Activated naive CD4-positive, alpha-beta T cell treated with anti-CD3 and anti-CD28 coated beads for 36 hours (primary cell): Measurements from ENCODE around the gene PATJ. TPM values are rescaled to one million over a fixed set of nuclear protein-coding genes. Genes with fewer than 3 reads are reported as not detected.

Source experiments
- CTCF ChIA-PET: fragments of 350-600 bp; sonication (Branson Sonifier 250); formaldehyde crosslinking; loops from one replicate; lab custom pipeline; 2021; ENCODE audit warnings: antibody characterized with exemption; lab: Charles Lee
- DNase-seq: peaks from one replicate; pipeline ENCODE4 v3.0.0-alpha.2; 2020
- H3K27ac Mint-ChIP-seq: one replicate; pipeline ENCODE4 v1.8.0; 2021; ENCODE audit warnings: mild to moderate bottlenecking, mixed read lengths
- H3K27me3 Mint-ChIP-seq: one replicate; pipeline ENCODE4 v1.8.0; 2021; ENCODE audit warnings: low read depth, mixed read lengths
- H3K36me3 Mint-ChIP-seq: one replicate; pipeline ENCODE4 v1.8.0; 2021; ENCODE audit warnings: low read depth, mixed read lengths
- H3K4me1 Mint-ChIP-seq: one replicate; pipeline ENCODE4 v1.8.0; 2021; ENCODE audit warnings: low read depth, mixed read lengths
- H3K4me3 Mint-ChIP-seq: one replicate; pipeline ENCODE4 v1.8.0; 2021; ENCODE audit warnings: mild to moderate bottlenecking, moderate library complexity, mixed read lengths
- H3K9me3 Mint-ChIP-seq: one replicate; pipeline ENCODE4 v1.8.0; 2021; ENCODE audit warnings: mixed read lengths
- intact Hi-C: fragments of 100-400 bp; cut with micrococcal nuclease; formaldehyde crosslinking; loops from one replicate; pipeline ENCODE4 v1.15.1; 2023
- total RNA-seq, 2 experiments: library from RNA; stranded (reverse); gene quantifications; one replicate each; pipeline ENCODE4 v1.2.3, GENCODE V29; 2021

Gene PATJ
- total RNA-seq, 2 experiments from 2014 or later = 13.3 to 13.5 TPM

GRCh38 chr1:62029704-62030103 is 287.4 kb downstream of the PATJ start:
- Mint-ChIP-seq H3K27me3 (no peaks in the 10 kb centered on the region), H3K4me1 (no peaks in the 10 kb centered on the region), H3K36me3 (peaks cover 16% of the 10 kb centered on the region), H3K4me3 (no peak overlapping the region), H3K9me3 (no peaks in the 10 kb centered on the region), H3K27ac (no peak overlapping the region)
- CTCF ChIA-PET = no interaction called here
- intact Hi-C loops = no loop called here
- no peak for DNase-seq

GRCh38 chr1:62034790-62035189 is 292.5 kb downstream of the PATJ start:
- no peaks in the 10 kb centered on the region for H3K27me3 Mint-ChIP-seq
- intact Hi-C loops = no loop called here
- DNase-seq = no peak
- H3K36me3 Mint-ChIP-seq = no peaks in the 10 kb centered on the region
- H3K27ac Mint-ChIP-seq = no peak overlapping the region
- no peak overlapping the region for H3K4me3 Mint-ChIP-seq
- no peaks in the 10 kb centered on the region for H3K4me1 Mint-ChIP-seq
- no peaks in the 10 kb centered on the region for H3K9me3 Mint-ChIP-seq
- CTCF ChIA-PET = interaction anchor here (0.6 kb wide), 1 partner anchor 16 kb away, joined by 4 read pairs; no protein-coding TSS in a partner anchor

GRCh38 chr1:62037274-62037673 is 295.0 kb downstream of the PATJ start:
- H3K4me3 Mint-ChIP-seq = no peak overlapping the region
- H3K27me3 Mint-ChIP-seq = no peaks in the 10 kb centered on the region
- CTCF ChIA-PET = interaction anchor here (0.6 kb wide), 1 partner anchor 165 kb away, joined by 3 read pairs; no protein-coding TSS in a partner anchor
- intact Hi-C loops = no loop called here
- no peaks in the 10 kb centered on the region for H3K4me1 Mint-ChIP-seq
- H3K9me3 Mint-ChIP-seq = no peaks in the 10 kb centered on the region
- H3K36me3 Mint-ChIP-seq = no peaks in the 10 kb centered on the region
- H3K27ac Mint-ChIP-seq = no peak overlapping the region
- DNase-seq = no peak

- Mint-ChIP-seq H3K27me3 (no peaks in the 10 kb centered on the region), H3K9me3 (no peaks in the 10 kb centered on the region), H3K4me1 (no peaks in the 10 kb centered on the region), H3K36me3 (no peaks in the 10 kb centered on the region), H3K27ac (no peak overlapping the region), H3K4me3 (no peak overlapping the region)
- intact Hi-C loops = no loop called here
- CTCF ChIA-PET = no interaction called here
- no peak for DNase-seq
Observed at GRCh38 chr1:62038594-62039284, 296.5 kb downstream of the PATJ start.

GRCh38 chr1:62040450-62040849 is 298.2 kb downstream of the PATJ start:
- no peak for DNase-seq
- intact Hi-C loops = no loop called here
- Mint-ChIP-seq H3K4me1 (no peaks in the 10 kb centered on the region), H3K9me3 (no peaks in the 10 kb centered on the region), H3K36me3 (no peaks in the 10 kb centered on the region), H3K27ac (no peak overlapping the region), H3K27me3 (no peaks in the 10 kb centered on the region), H3K4me3 (no peak overlapping the region)
- CTCF ChIA-PET = interaction anchor here (0.9 to 1.7 kb wide), 2 partner anchors 42 to 104 kb away, joined by 3 to 4 read pairs; no protein-coding TSS in a partner anchor

- no peaks in the 10 kb centered on the region for H3K4me1 Mint-ChIP-seq
- no peaks in the 10 kb centered on the region for H3K9me3 Mint-ChIP-seq
- no peaks in the 10 kb centered on the region for H3K36me3 Mint-ChIP-seq
- no peak for DNase-seq
- H3K27ac Mint-ChIP-seq = no peak overlapping the region
- H3K4me3 Mint-ChIP-seq = no peak overlapping the region
- no peaks in the 10 kb centered on the region for H3K27me3 Mint-ChIP-seq
- intact Hi-C loops = no loop called here
- CTCF ChIA-PET = interaction anchor here (0.9 to 1.7 kb wide), 2 partner anchors 42 to 103 kb away, joined by 3 to 4 read pairs; no protein-coding TSS in a partner anchor
Observed at GRCh38 chr1:62040973-62041372, 298.7 kb downstream of the PATJ start.

- no peaks in the 10 kb centered on the region for H3K27me3 Mint-ChIP-seq
- H3K27ac Mint-ChIP-seq = no peak overlapping the region
- intact Hi-C loops = no loop called here
- no peak overlapping the region for H3K4me3 Mint-ChIP-seq
- no peaks in the 10 kb centered on the region for H3K36me3 Mint-ChIP-seq
- no peak for DNase-seq
- no peaks in the 10 kb centered on the region for H3K4me1 Mint-ChIP-seq
- CTCF ChIA-PET = no interaction called here
- no peaks in the 10 kb centered on the region for H3K9me3 Mint-ChIP-seq
Observed at GRCh38 chr1:62043154-62043553, 300.9 kb downstream of the PATJ start.

- peaks cover 4% of the 10 kb centered on the region for H3K36me3 Mint-ChIP-seq
- CTCF ChIA-PET = no interaction called here
- no peak overlapping the region for H3K4me3 Mint-ChIP-seq
- no peaks in the 10 kb centered on the region for H3K4me1 Mint-ChIP-seq
- no peaks in the 10 kb centered on the region for H3K9me3 Mint-ChIP-seq
- no peak for DNase-seq
- H3K27me3 Mint-ChIP-seq = no peaks in the 10 kb centered on the region
- intact Hi-C loops = no loop called here
- no peak overlapping the region for H3K27ac Mint-ChIP-seq
Observed at GRCh38 chr1:62045574-62045973, 303.3 kb downstream of the PATJ start.

GRCh38 chr1:62046927-62047326 is 304.6 kb downstream of the PATJ start:
- intact Hi-C loops = no loop called here
- CTCF ChIA-PET = no interaction called here
- H3K27me3 Mint-ChIP-seq = no peaks in the 10 kb centered on the region
- no peaks in the 10 kb centered on the region for H3K4me1 Mint-ChIP-seq
- H3K27ac Mint-ChIP-seq = no peak overlapping the region
- no peak overlapping the region for H3K4me3 Mint-ChIP-seq
- peaks cover 9% of the 10 kb centered on the region for H3K36me3 Mint-ChIP-seq
- no peaks in the 10 kb centered on the region for H3K9me3 Mint-ChIP-seq
- DNase-seq = no peak

- CTCF ChIA-PET = no interaction called here
- H3K36me3 Mint-ChIP-seq = peaks cover 15% of the 10 kb centered on the region
- H3K4me3 Mint-ChIP-seq = no peak overlapping the region
- H3K4me1 Mint-ChIP-seq = no peaks in the 10 kb centered on the region
- no peaks in the 10 kb centered on the region for H3K9me3 Mint-ChIP-seq
- no peak overlapping the region for H3K27ac Mint-ChIP-seq
- intact Hi-C loops = no loop called here
- H3K27me3 Mint-ChIP-seq = no peaks in the 10 kb centered on the region
- DNase-seq = no peak
Observed at GRCh38 chr1:62050165-62050564, 307.9 kb downstream of the PATJ start.

- CTCF ChIA-PET = interaction anchor here (0.6 kb wide), 1 partner anchor 173 kb away, joined by 3 read pairs; no protein-coding TSS in a partner anchor
- H3K27me3 Mint-ChIP-seq = no peaks in the 10 kb centered on the region
- no peak overlapping the region for H3K4me3 Mint-ChIP-seq
- no peak overlapping the region for H3K27ac Mint-ChIP-seq
- no peaks in the 10 kb centered on the region for H3K4me1 Mint-ChIP-seq
- no peak for DNase-seq
- intact Hi-C loops = no loop called here
- H3K36me3 Mint-ChIP-seq = peaks cover 15% of the 10 kb centered on the region
- H3K9me3 Mint-ChIP-seq = no peaks in the 10 kb centered on the region
Observed at GRCh38 chr1:62052946-62053345, 310.7 kb downstream of the PATJ start.

- peaks cover 15% of the 10 kb centered on the region for H3K36me3 Mint-ChIP-seq
- DNase-seq = no peak
- intact Hi-C loops = no loop called here
- no peak overlapping the region for H3K27ac Mint-ChIP-seq
- H3K27me3 Mint-ChIP-seq = no peaks in the 10 kb centered on the region
- no peak overlapping the region for H3K4me3 Mint-ChIP-seq
- H3K9me3 Mint-ChIP-seq = no peaks in the 10 kb centered on the region
- no peaks in the 10 kb centered on the region for H3K4me1 Mint-ChIP-seq
- CTCF ChIA-PET = no interaction called here
Observed at GRCh38 chr1:62054188-62054587, 311.9 kb downstream of the PATJ start.

GRCh38 chr1:62057230-62057629 is 314.9 kb downstream of the PATJ start:
- CTCF ChIA-PET = interaction anchor here (1.0 kb wide), 1 partner anchor 25 kb away, joined by 3 read pairs; no protein-coding TSS in a partner anchor
- intact Hi-C loops = no loop called here
- no peak for DNase-seq
- H3K4me1 Mint-ChIP-seq = no peaks in the 10 kb centered on the region
- H3K4me3 Mint-ChIP-seq = no peak overlapping the region
- H3K27ac Mint-ChIP-seq = no peak overlapping the region
- H3K36me3 Mint-ChIP-seq = peaks cover 15% of the 10 kb centered on the region
- H3K27me3 Mint-ChIP-seq = no peaks in the 10 kb centered on the region
- no peaks in the 10 kb centered on the region for H3K9me3 Mint-ChIP-seq
